Mucosa of descending colon (tissue), 3 donors: ENCODE results near the gene RPL9. TPM values are rescaled to one million over a fixed set of nuclear protein-coding genes. Genes with fewer than 3 reads are reported as not detected.

Experiments
- ATAC-seq: fragments of 200-7000 bp; cut with Tn5 transposase; one replicate; pipeline ENCODE4 v1.9.1; 2020; ENCODE audit warnings: mild to moderate bottlenecking, moderate library complexity
- DNase-seq, 3 donors: peaks; one replicate each; pipeline ENCODE4 v3.0.0-alpha.2; 2020
- H3K36me3 ChIP-seq: fragments of 200-600 bp; one replicate; pipeline ENCODE4 v1.8.0; 2021; ENCODE audit warnings: low read depth, mild to moderate bottlenecking
- H3K4me1 ChIP-seq: fragments of 200-600 bp; one replicate; pipeline ENCODE4 v1.8.0; 2021; ENCODE audit warnings: low read depth, mild to moderate bottlenecking
- H3K4me3 ChIP-seq: fragments of 200-600 bp; one replicate; pipeline ENCODE4 v1.8.0; 2021; ENCODE audit warnings: mild to moderate bottlenecking
- H3K9me3 ChIP-seq: fragments of 200-600 bp; one replicate; pipeline ENCODE4 v1.8.0; 2021; ENCODE audit warnings: mild to moderate bottlenecking
- CTCF ChIP-seq: fragments of 200-600 bp; IDR thresholded peaks from one replicate; pipeline ENCODE4 v1.8.0; 2022; ENCODE audit warnings: antibody characterized with exemption, mild to moderate bottlenecking
- intact Hi-C, 2 donors: fragments of 100-400 bp; cut with DNase I in 1 of 2; cut with micrococcal nuclease in 1 of 2; formaldehyde crosslinking; loops; one replicate each; pipeline versions ENCODE4 v1.11.0 to v1.11.1; 2022; cut with DNase I, micrococcal nuclease
- total RNA-seq, 3 donors: library from RNA; stranded (reverse); fragmentation: NEBNext Ultra II Directional in 2 of 3; extraction: Animal tissue kit (Norgen Biotek cat#: 25700) in 2 of 3; gene quantifications; one replicate each; pipeline versions ENCODE4 v1.2.1 to v1.2.4, GENCODE V29; 2021 to 2023
- donor health status: DM: no; HTN: no; CAD: no; lungs with moderate emphysema.
- donor health status: DM: no; HTN: no; CAD: no.
- donor health status: DM: no; HTN: yes; CAD: no.

RPL9 gene
- total RNA-seq, 3 donors from 2014 or later: 771 to 1,260 (median 1,019) TPM

GRCh38 chr4:39452153-39452859, 6.4 kb downstream of the RPL9 start:
- no peak for DNase-seq
- peaks cover 17% of the 10 kb centered on the region for H3K36me3 ChIP-seq
- intact Hi-C loops: no loop called here
- no peak for TF ChIP-seq CTCF
- no peak overlapping the region for H3K4me3 ChIP-seq
- no peak for ATAC-seq
- peaks cover 20% of the 10 kb centered on the region for H3K4me1 ChIP-seq
- no peaks in the 10 kb centered on the region for H3K9me3 ChIP-seq

- DNase-seq: no peak
- Histone ChIP-seq H3K9me3 (no peaks in the 10 kb centered on the region), H3K4me1 (peaks cover 18% of the 10 kb centered on the region), H3K4me3 (no peak overlapping the region), H3K36me3 (peaks cover 17% of the 10 kb centered on the region)
- no peak for ATAC-seq
- TF ChIP-seq CTCF: no peak
- intact Hi-C loops: no loop called here
These were observed 7.2 kb downstream of the RPL9 start for GRCh38 chr4:39451423-39452023.

GRCh38 chr4:39450618-39451017, 8.1 kb downstream of the RPL9 start:
- Histone ChIP-seq H3K4me3 (no peak overlapping the region), H3K9me3 (no peaks in the 10 kb centered on the region), H3K4me1 (peaks cover 15% of the 10 kb centered on the region), H3K36me3 (peaks cover 16% of the 10 kb centered on the region)
- intact Hi-C loops: no loop called here
- DNase-seq (no peak), ATAC-seq (no peak)
- TF ChIP-seq CTCF: no peak

GRCh38 chr4:39446842-39447573, 11.7 kb downstream of the RPL9 start:
- TF ChIP-seq CTCF: peak; percentile 26
- H3K36me3 ChIP-seq: no peaks in the 10 kb centered on the region
- intact Hi-C loops: no loop called here
- H3K4me1 ChIP-seq: peaks cover 11% of the 10 kb centered on the region
- DNase-seq (peak; percentile 82 to 90 (median 88)), ATAC-seq (peak; percentile 95)
- H3K9me3 ChIP-seq: no peaks in the 10 kb centered on the region
- H3K4me3 ChIP-seq: peak overlapping the region; percentile 14

- DNase-seq: no peak
- no peak for TF ChIP-seq CTCF
- ATAC-seq: no peak
- intact Hi-C loops: no loop called here
- Histone ChIP-seq H3K9me3 (no peaks in the 10 kb centered on the region), H3K4me3 (no peak overlapping the region), H3K4me1 (peaks cover 11% of the 10 kb centered on the region), H3K36me3 (no peaks in the 10 kb centered on the region)
These were observed 12.3 kb downstream of the RPL9 start for GRCh38 chr4:39446483-39446841.
